Measurements from ENCODE around the gene SYCP2L.

- TF ChIP-seq CTCF (IDR thresholded peaks at IDR 0.05): no peak
- no peak for TF ChIP-seq POLR2AphosphoS5 (IDR thresholded peaks at IDR 0.05)
- TF ChIP-seq POLR2A (IDR thresholded peaks at IDR 0.05): no peak
These were observed 21.4 kb downstream of the SYCP2L start for GRCh38 chr6:10908228-10908627.

Measured in transverse colon (tissue), 4 donors.